Measurements from ENCODE around the gene HS3ST5.

GRCh38 chr6:114323784-114324183 lies 19.0 kb downstream of the HS3ST5 start:
- TF ChIP-seq POLR2A (IDR thresholded peaks at IDR 0.05) (no peak), CTCF (IDR thresholded peaks at IDR 0.05 in 8 of 11, conservative IDR thresholded peaks at IDR 0.05 in 3 of 11) (no peak), POLR2AphosphoS5 (IDR thresholded peaks at IDR 0.05) (no peak)
